PC-3 (cell line): Measurements from ENCODE around the gene IL9. TPM values are rescaled to one million over a fixed set of nuclear protein-coding genes. Genes with fewer than 3 reads are reported as not detected.

Experiments
- ATAC-seq: fragments of 200-7000 bp; cut with Tn5 transposase; 2 replicates; pipeline ENCODE4 v1.9.1; 2020; ENCODE audit warnings: mild to moderate bottlenecking, moderate library complexity
- BruUV-seq: library from RNA; stranded (reverse); fragments of 400-500 nt; replicated peaks from 2 replicates; lab custom pipeline; 2021; lab: Mats Ljungman, UMichigan
- CTCF ChIA-PET: fragments of 300-600 bp; sonication (Branson Sonifier 250); formaldehyde crosslinking; loops from one replicate; lab custom pipeline; 2022; ENCODE audit warnings: antibody characterized with exemption; lab: Charles Lee
- POLR2A ChIA-PET: fragments of 300-600 bp; sonication (Branson Sonifier 250); formaldehyde crosslinking; loops from one replicate; lab custom pipeline; 2022; ENCODE audit warnings: antibody characterized with exemption; ENCODE audit not compliant: unreplicated experiment; lab: Charles Lee
- DNase-seq: peaks from one replicate; pipeline ENCODE4 v3.0.0-alpha.2; 2015
- H2AFZ ChIP-seq: fragments of 300-600 bp; sonication (generic); 2 replicates; pipeline ENCODE4 v1.6.0; 2016; ENCODE audit warnings: antibody characterized with exemption, low read length
- H3F3A ChIP-seq: fragments of 300-600 bp; sonication (generic); one replicate; pipeline ENCODE4 v1.6.0; 2017; ENCODE audit warnings: antibody characterized with exemption, low read length, control low read depth, mild to moderate bottlenecking; ENCODE audit not compliant: unreplicated experiment
- H3K27ac ChIP-seq: fragments of 300-600 bp; sonication (generic); 2 replicates; pipeline ENCODE4 v1.5.1; 2016; ENCODE audit warnings: mild to moderate bottlenecking, low read length
- H3K27me3 ChIP-seq: fragments of 300-600 bp; sonication (generic); 2 replicates; pipeline ENCODE4 v1.6.1; 2016; ENCODE audit warnings: low read length, mixed read lengths
- H3K36me3 ChIP-seq: fragments of 300-600 bp; sonication (generic); 2 replicates; pipeline ENCODE4 v1.6.1; 2016; ENCODE audit warnings: low read depth, mixed run types, low read length, mixed read lengths
- H3K4me1 ChIP-seq: fragments of 300-600 bp; sonication (generic); 2 replicates; pipeline ENCODE4 v1.5.1; 2016; ENCODE audit warnings: low read length; ENCODE audit not compliant: insufficient read depth
- H3K4me2 ChIP-seq: fragments of 300-600 bp; sonication (generic); 2 replicates; pipeline ENCODE4 v1.6.0; 2016; ENCODE audit warnings: low read length
- H3K4me3 ChIP-seq: fragments of 300-600 bp; sonication (generic); 2 replicates; pipeline ENCODE4 v1.5.1; 2016; ENCODE audit warnings: mild to moderate bottlenecking, low read length, mixed read lengths
- H3K79me2 ChIP-seq: fragments of 300-600 bp; sonication (generic); 2 replicates; pipeline ENCODE4 v1.6.1; 2017; ENCODE audit warnings: low read length, mixed read lengths
- H3K9ac ChIP-seq: fragments of 300-600 bp; sonication (generic); 2 replicates; pipeline ENCODE4 v1.6.0; 2016; ENCODE audit warnings: mild to moderate bottlenecking, low read length
- H3K9me2 ChIP-seq: fragments of 300-600 bp; sonication (generic); replicated peaks from 2 replicates; pipeline ENCODE4 v1.6.1; 2016; ENCODE audit warnings: mixed run types, low read length, mixed read lengths
- H3K9me3 ChIP-seq: fragments of 300-600 bp; sonication (generic); 2 replicates; pipeline ENCODE4 v1.6.1; 2016; ENCODE audit warnings: low read length, mixed read lengths
- H4K20me1 ChIP-seq: fragments of 300-600 bp; sonication (generic); 2 replicates; pipeline ENCODE4 v1.6.1; 2016; ENCODE audit warnings: low read length, mixed read lengths
- CTCF ChIP-seq: fragments of 300-600 bp; sonication (generic); conservative IDR thresholded peaks from 2 replicates; pipeline ENCODE4 v1.5.1; 2017; ENCODE audit warnings: antibody characterized with exemption, low read depth, mild to moderate bottlenecking, low read length
- EZH2 ChIP-seq: fragments of 300-600 bp; sonication (generic); IDR thresholded peaks from one replicate; pipeline ENCODE4 v1.6.1; 2017; ENCODE audit warnings: antibody characterized with exemption, mild to moderate bottlenecking, low read length; ENCODE audit not compliant: unreplicated experiment
- EZH2phosphoT487 ChIP-seq: fragments of 300-600 bp; sonication (generic); IDR thresholded peaks from 2 replicates; pipeline ENCODE4 v1.6.1; 2018; ENCODE audit warnings: mild to moderate bottlenecking, antibody characterized with exemption, low read length, borderline replicate concordance
- intact Hi-C: fragments of 100-400 bp; cut with micrococcal nuclease; formaldehyde crosslinking; loops from 2 replicates; pipeline ENCODE4 v1.9.0; 2023
- total RNA-seq: library from RNA; depleted of rRNA; stranded (reverse); fragments of >200 nt; gene quantifications from 2 replicates; pipeline ENCODE4 v1.2.3, GENCODE V29; 2014

IL9 gene
- total RNA-seq, 1 experiment from 2014 or later = not detected

DNA sequence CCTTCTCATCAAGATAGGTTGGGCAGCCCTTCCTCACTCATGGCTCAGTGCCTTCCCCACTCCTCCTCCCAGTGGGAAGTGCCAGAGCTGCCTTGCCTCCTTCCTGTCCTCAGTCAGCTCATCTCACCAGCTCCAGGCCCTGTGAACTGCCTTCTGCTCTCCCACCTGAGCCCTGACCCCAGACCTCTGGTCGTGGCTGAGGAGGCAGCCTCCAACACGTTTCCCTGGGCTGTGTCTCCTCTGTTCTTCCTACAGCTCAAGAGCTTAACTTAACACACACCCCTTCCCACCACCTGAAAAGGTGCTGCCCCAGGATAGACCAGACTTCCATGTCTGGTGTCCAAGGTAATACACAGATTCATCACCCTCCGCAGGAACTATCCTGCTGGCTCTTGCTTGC, 21.2 kb downstream of the IL9 start:
- H3K27ac ChIP-seq = no peak overlapping the region
- no peak for TF ChIP-seq EZH2phosphoT487
- ATAC-seq (no peak), DNase-seq (no peak)
- H3K79me2 ChIP-seq = no peaks in the 10 kb centered on the region
- no peaks in the 10 kb centered on the region for H4K20me1 ChIP-seq
- H3K4me1 ChIP-seq = no peaks in the 10 kb centered on the region
- no peaks in the 10 kb centered on the region for H3K9me2 ChIP-seq
- H3K9me3 ChIP-seq = no peaks in the 10 kb centered on the region
- no peaks in the 10 kb centered on the region for H3K27me3 ChIP-seq
- no TSS peak for BruUV-seq
- intact Hi-C loops = no loop called here
- H3K4me3 ChIP-seq = no peak overlapping the region
- ChIA-PET CTCF (no interaction called here), POLR2A (no interaction called here)
- no peaks in the 10 kb centered on the region for H3F3A ChIP-seq
- no peaks in the 10 kb centered on the region for H3K36me3 ChIP-seq
- no peak overlapping the region for H2AFZ ChIP-seq
- H3K4me2 ChIP-seq = no peak overlapping the region
- H3K9ac ChIP-seq = no peak overlapping the region

- ATAC-seq (no peak), DNase-seq (peak; percentile 7)
- Histone ChIP-seq H3K79me2 (no peaks in the 10 kb centered on the region), H3K9ac (no peak overlapping the region), H3F3A (no peaks in the 10 kb centered on the region), H3K9me2 (no peaks in the 10 kb centered on the region), H3K27ac (no peak overlapping the region), H3K4me3 (no peak overlapping the region), H3K36me3 (no peaks in the 10 kb centered on the region), H4K20me1 (no peaks in the 10 kb centered on the region), H3K4me1 (no peaks in the 10 kb centered on the region), H3K4me2 (no peak overlapping the region), H3K9me3 (no peaks in the 10 kb centered on the region), H2AFZ (no peak overlapping the region), H3K27me3 (no peaks in the 10 kb centered on the region)
- intact Hi-C loops = no loop called here
- BruUV-seq = no TSS peak
- ChIA-PET POLR2A (no interaction called here), CTCF (no interaction called here)
- TF ChIP-seq EZH2 (no peak), CTCF (peak; percentile 25; the same call in 1 of the 2 replicates)
Measured at GRCh38 chr5:135873831-135874230, 21.8 kb downstream of the IL9 start.

DNA sequence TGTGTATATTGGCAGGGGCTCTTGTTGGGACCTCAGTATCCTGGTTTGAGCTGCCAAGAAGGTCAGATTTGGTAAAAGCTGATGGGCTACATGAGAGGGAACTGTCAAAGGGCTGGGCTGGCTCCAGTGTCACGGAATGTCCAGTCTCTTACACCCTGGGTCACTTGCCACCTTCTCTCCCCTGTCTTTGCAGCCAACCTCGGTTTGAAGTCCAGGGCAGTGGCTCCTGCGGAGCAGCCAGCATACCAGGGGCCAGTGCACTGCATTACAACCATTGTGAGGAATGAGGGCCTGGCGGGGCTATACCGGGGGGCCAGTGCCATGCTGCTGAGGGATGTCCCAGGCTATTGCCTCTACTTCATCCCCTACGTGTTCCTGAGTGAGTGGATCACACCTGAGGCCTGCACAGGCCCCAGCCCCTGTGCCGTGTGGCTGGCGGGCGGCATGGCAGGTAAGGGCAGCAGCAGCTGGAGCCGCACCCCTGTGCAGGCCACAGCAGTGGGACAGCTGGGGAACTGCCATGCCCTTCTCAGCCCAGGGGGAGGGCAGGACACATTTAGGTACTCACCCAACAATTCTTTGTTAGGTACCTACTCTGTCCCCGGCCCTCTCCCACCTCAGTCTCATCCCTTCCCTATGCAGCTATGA, 24.2 kb downstream of the IL9 start:
- Histone ChIP-seq H2AFZ (no peak overlapping the region), H3K4me1 (no peaks in the 10 kb centered on the region), H3F3A (no peaks in the 10 kb centered on the region), H3K4me2 (no peak overlapping the region), H3K79me2 (no peaks in the 10 kb centered on the region), H3K9ac (no peak overlapping the region), H3K36me3 (no peaks in the 10 kb centered on the region), H3K9me3 (no peaks in the 10 kb centered on the region), H3K4me3 (no peak overlapping the region), H3K9me2 (no peaks in the 10 kb centered on the region), H3K27ac (no peak overlapping the region), H3K27me3 (peaks cover 18% of the 10 kb centered on the region; the same call in 1 of the 2 replicates), H4K20me1 (no peaks in the 10 kb centered on the region)
- TF ChIP-seq CTCF = no peak
- TF ChIP-seq EZH2 = no peak
- TF ChIP-seq EZH2phosphoT487 = no peak
- ChIA-PET POLR2A (interaction anchor here (0.6 kb wide), 1 partner anchor 457 kb away, joined by 5 read pairs; no protein-coding TSS in a partner anchor), CTCF (no interaction called here)
- DNase-seq = no peak
- intact Hi-C loops = no loop called here
- ATAC-seq = no peak
- no TSS peak for BruUV-seq
